ENCODE measurements around the gene EXOSC7. TPM values are rescaled to one million over a fixed set of nuclear protein-coding genes. Genes with fewer than 3 reads are reported as not detected.

Gene EXOSC7
- total and polyA plus RNA-seq, 2 experiments from 2014 or later, result 31.1 to 53.5 TPM

- H3K9me3 ChIP-seq (ENCODE audit: low read depth), result no peaks in the 10 kb centered on the region
- no peaks in the 10 kb centered on the region for H3K79me2 ChIP-seq (ENCODE audit: insufficient read depth)
- no peaks in the 10 kb centered on the region for H3K9me2 ChIP-seq (ENCODE audit: insufficient read depth)
- H3K27ac ChIP-seq, result peak within 1 kb of the TSS; percentile 88
- in situ Hi-C loops (cut with MboI), result no loop called here
- DNase-seq, result peak; percentile 85
- H3K4me1 ChIP-seq (ENCODE audit: insufficient read depth), result peaks cover 49% of the 10 kb centered on the region
- H3K4me2 ChIP-seq (ENCODE audit: unreplicated experiment), result peak within 1 kb of the TSS; percentile 95
- H2AFZ ChIP-seq, result 0 out of 2 replicates have a peak within 1 kb of the TSS, but pooled peaks have one; percentile 6
- WGBS, 2 experiments (ENCODE audit: low coverage in 1 of 2, low lambda C conversion rate in 2 of 2, missing lambda C conversion rate in 2 of 2), result 3 to 5% methylated on average over 13 of the region's 13 CpGs
- TF ChIP-seq EZH2 (IDR thresholded peaks at IDR 0.05; ENCODE audit: insufficient read depth, poor library complexity, severe bottlenecking) (no peak), EZH2phosphoT487 (IDR thresholded peaks at IDR 0.05; ENCODE audit: insufficient read depth, low read depth) (no peak)
- H3F3A ChIP-seq (ENCODE audit: insufficient read depth), result peaks cover 15% of the 10 kb centered on the region
- H3K9ac ChIP-seq, result peak within 1 kb of the TSS; percentile 85
- H4K20me1 ChIP-seq (ENCODE audit: insufficient read depth), result no peaks in the 10 kb centered on the region
- H3K4me3 ChIP-seq, result peak within 1 kb of the TSS; percentile 65
- no peaks in the 10 kb centered on the region for H3K27me3 ChIP-seq (replicated peaks; ENCODE audit: insufficient read depth)
- no peaks in the 10 kb centered on the region for H3K36me3 ChIP-seq (ENCODE audit: low read depth)
Observed at GRCh38 chr3:45026038-45026437, 50.0 kb downstream of the EXOSC7 start, which contains the start of gene CLEC3B. CLEC3B (plus strand) TSS chr3:45026303; CDS start chr3:45026363, 60 bp downstream.

DNA sequence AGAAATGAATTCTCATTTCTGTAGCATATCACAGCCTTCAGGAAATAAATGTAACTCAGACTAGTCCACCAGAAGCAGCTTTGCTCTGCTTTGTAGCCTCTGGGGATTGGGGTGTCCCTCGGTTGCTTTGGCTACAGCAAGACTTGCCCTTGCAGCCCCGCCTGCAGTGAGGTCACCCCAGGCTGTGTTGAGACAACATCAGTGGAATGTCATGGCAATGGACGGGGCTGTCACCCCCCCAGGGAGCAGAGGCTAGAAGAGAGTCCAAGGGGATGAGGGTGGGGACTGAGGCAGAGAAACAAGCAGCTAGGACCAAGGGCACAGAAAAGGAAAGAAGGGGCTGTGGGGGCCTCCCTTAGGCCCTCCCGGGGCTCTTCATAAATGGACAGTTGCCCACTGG lies 50.9 kb downstream of the EXOSC7 start:
- WGBS, 2 experiments (ENCODE audit: low coverage in 1 of 2, low lambda C conversion rate in 2 of 2, missing lambda C conversion rate in 2 of 2), result 5 to 6% methylated on average over 4 of the region's 4 CpGs

DNA sequence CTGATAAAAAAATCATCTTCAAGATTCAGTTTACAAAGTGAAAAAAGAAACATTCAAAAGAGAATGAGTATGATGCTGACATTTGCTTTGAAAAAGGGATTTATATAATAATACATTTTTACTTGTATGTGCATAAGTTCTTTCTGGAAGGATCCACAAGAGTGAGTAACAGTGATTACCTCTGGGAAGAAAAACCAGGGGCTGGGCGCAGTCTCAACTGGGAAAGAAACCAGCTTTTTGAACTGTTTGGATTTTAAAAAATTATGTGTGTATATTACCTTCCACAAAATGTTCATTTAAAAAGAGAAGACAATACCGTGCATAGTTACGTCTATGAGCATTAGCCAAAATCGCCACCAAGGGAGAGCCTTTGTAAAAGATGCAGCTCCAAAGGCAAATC lies 51.4 kb downstream of the EXOSC7 start:
- Histone ChIP-seq H3F3A (ENCODE audit: insufficient read depth) (peaks cover 15% of the 10 kb centered on the region), H3K27me3 (replicated peaks; ENCODE audit: insufficient read depth) (no peaks in the 10 kb centered on the region), H3K4me2 (ENCODE audit: unreplicated experiment) (peak overlapping the region; percentile 95), H2AFZ (0 out of 2 replicates have a peak overlapping the region, but pooled peaks have one; percentile 6), H4K20me1 (ENCODE audit: insufficient read depth) (no peaks in the 10 kb centered on the region), H3K9me3 (ENCODE audit: low read depth) (no peaks in the 10 kb centered on the region), H3K27ac (peak overlapping the region; percentile 88), H3K9me2 (ENCODE audit: insufficient read depth) (no peaks in the 10 kb centered on the region), H3K36me3 (ENCODE audit: low read depth) (no peaks in the 10 kb centered on the region), H3K4me1 (ENCODE audit: insufficient read depth) (peaks cover 49% of the 10 kb centered on the region), H3K79me2 (ENCODE audit: insufficient read depth) (no peaks in the 10 kb centered on the region), H3K4me3 (peak overlapping the region; percentile 65), H3K9ac (peak overlapping the region; percentile 85)
- WGBS, 2 experiments (ENCODE audit: low coverage in 1 of 2, low lambda C conversion rate in 2 of 2, missing lambda C conversion rate in 2 of 2), result 58 to 74% methylated on average over 4 of the region's 4 CpGs
- no peak for TF ChIP-seq EZH2 (IDR thresholded peaks at IDR 0.05; ENCODE audit: insufficient read depth, poor library complexity, severe bottlenecking)
- no peak for TF ChIP-seq EZH2phosphoT487 (IDR thresholded peaks at IDR 0.05; ENCODE audit: insufficient read depth, low read depth)
- in situ Hi-C loops (cut with MboI), result no loop called here
- DNase-seq, result peak; percentile 43

More for the DNA sequence above, 50.9 kb downstream of the EXOSC7 start:
- Histone ChIP-seq H3K9ac (peak overlapping the region; percentile 85), H3K36me3 (ENCODE audit: low read depth) (no peaks in the 10 kb centered on the region), H3F3A (ENCODE audit: insufficient read depth) (peaks cover 15% of the 10 kb centered on the region), H4K20me1 (ENCODE audit: insufficient read depth) (no peaks in the 10 kb centered on the region), H3K4me2 (ENCODE audit: unreplicated experiment) (peak overlapping the region; percentile 95), H3K27me3 (replicated peaks; ENCODE audit: insufficient read depth) (no peaks in the 10 kb centered on the region), H3K9me3 (ENCODE audit: low read depth) (no peaks in the 10 kb centered on the region), H2AFZ (0 out of 2 replicates have a peak overlapping the region, but pooled peaks have one; percentile 6), H3K27ac (peak overlapping the region; percentile 88), H3K9me2 (ENCODE audit: insufficient read depth) (no peaks in the 10 kb centered on the region), H3K4me3 (peak overlapping the region; percentile 65), H3K4me1 (ENCODE audit: insufficient read depth) (peaks cover 49% of the 10 kb centered on the region), H3K79me2 (ENCODE audit: insufficient read depth) (no peaks in the 10 kb centered on the region)
- peak; percentile 95 for DNase-seq
- in situ Hi-C loops (cut with MboI), result no loop called here
- TF ChIP-seq EZH2phosphoT487 (IDR thresholded peaks at IDR 0.05; ENCODE audit: insufficient read depth, low read depth), result no peak
- no peak for TF ChIP-seq EZH2 (IDR thresholded peaks at IDR 0.05; ENCODE audit: insufficient read depth, poor library complexity, severe bottlenecking)

GRCh38 chr3:45029216-45029615 lies 53.2 kb downstream of the EXOSC7 start:
- no peaks in the 10 kb centered on the region for H3K36me3 ChIP-seq (ENCODE audit: low read depth)
- H3K4me1 ChIP-seq (ENCODE audit: insufficient read depth), result peaks cover 49% of the 10 kb centered on the region
- in situ Hi-C loops (cut with MboI), result no loop called here
- WGBS, 2 experiments (ENCODE audit: low coverage in 1 of 2, low lambda C conversion rate in 2 of 2, missing lambda C conversion rate in 2 of 2), result 46 to 59% methylated on average over 2 of the region's 2 CpGs
- no peak overlapping the region for H3K4me3 ChIP-seq
- TF ChIP-seq EZH2 (IDR thresholded peaks at IDR 0.05; ENCODE audit: insufficient read depth, poor library complexity, severe bottlenecking), result no peak
- no peak for TF ChIP-seq EZH2phosphoT487 (IDR thresholded peaks at IDR 0.05; ENCODE audit: insufficient read depth, low read depth)
- no peaks in the 10 kb centered on the region for H3K27me3 ChIP-seq (replicated peaks; ENCODE audit: insufficient read depth)
- peak overlapping the region; percentile 37; the same call in 1 of the 2 replicates for H3K9ac ChIP-seq
- no peaks in the 10 kb centered on the region for H4K20me1 ChIP-seq (ENCODE audit: insufficient read depth)
- H3F3A ChIP-seq (ENCODE audit: insufficient read depth), result peaks cover 15% of the 10 kb centered on the region
- H2AFZ ChIP-seq, result no peak overlapping the region
- H3K27ac ChIP-seq, result peak overlapping the region; percentile 77
- peak overlapping the region; percentile 10 for H3K4me2 ChIP-seq (ENCODE audit: unreplicated experiment)
- no peaks in the 10 kb centered on the region for H3K9me3 ChIP-seq (ENCODE audit: low read depth)
- H3K79me2 ChIP-seq (ENCODE audit: insufficient read depth), result no peaks in the 10 kb centered on the region
- DNase-seq, result no peak
- no peaks in the 10 kb centered on the region for H3K9me2 ChIP-seq (ENCODE audit: insufficient read depth)

All from GM23248 (cell line).